ENCODE data around the gene ARSB.

GRCh38 chr5:78956901-78957300 is 28.2 kb downstream of the ARSB start:
- TF ChIP-seq CTCF (IDR thresholded peaks at IDR 0.05; ENCODE audit: low read depth, low read length, poor library complexity, severe bottlenecking) (no peak), EZH2phosphoT487 (IDR thresholded peaks at IDR 0.05; ENCODE audit: borderline replicate concordance, low read length) (no peak)
